Measurements from ENCODE around the gene CFAP90. TPM values are rescaled to one million over a fixed set of nuclear protein-coding genes. Genes with fewer than 3 reads are reported as not detected.

Gene CFAP90
- total and polyA plus RNA-seq, 9 donors, result 0.15 to 0.43 (median 0.31) TPM

DNA sequence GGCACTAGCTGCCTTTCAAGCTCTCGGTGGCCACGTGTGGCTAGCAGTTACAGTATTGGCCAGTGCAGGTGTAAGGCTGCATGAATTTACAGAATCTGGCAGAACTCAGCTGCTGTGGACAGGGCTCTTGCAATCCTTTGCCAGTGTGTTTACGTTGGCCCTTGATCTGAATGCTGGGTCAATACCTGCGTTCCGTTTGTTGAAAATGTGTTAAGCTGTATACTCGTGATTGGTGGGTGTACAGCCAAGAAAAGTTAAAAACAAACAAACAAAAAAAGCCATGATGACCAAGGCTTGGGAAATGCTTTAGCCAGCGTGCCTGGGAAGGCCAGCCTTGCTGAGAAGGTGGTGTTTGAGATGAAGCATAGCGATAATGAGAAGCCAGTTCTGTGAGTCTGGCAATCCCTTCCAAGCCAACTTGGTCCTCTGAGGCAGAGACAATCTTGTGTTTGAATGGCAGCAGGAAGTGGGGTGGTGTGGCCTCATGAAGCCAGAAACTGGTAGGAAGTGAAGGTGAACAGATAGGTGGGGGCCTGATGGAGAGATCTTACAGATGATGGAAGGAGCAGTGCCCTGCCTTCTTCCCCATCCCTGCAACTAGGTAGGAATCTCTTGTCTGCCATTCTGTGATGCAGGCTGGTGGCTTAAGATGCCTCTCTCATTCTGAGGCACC lies 820 bp upstream of the CFAP90 start:
- peaks cover 19% of the 10 kb centered on the region for H3K27me3 ChIP-seq (ENCODE audit: control insufficient read depth, insufficient read depth, low read length)

DNA sequence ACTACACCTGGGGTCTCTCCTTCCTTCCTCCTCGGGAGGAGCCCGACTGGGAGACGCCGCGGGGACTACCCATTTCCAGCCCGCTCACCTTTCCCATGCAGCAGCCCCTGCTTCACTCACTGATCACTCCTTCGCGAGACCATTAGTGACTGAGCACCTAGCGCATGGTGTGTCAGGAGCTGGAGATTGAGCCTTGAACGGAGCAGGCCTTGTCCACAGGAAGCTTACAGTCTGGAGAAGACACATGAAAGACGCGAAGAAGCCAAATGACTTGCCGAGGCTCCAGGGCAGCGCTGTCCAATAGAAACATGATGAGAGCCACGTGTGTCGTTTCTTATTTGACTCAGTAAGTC lies 283 bp upstream of the CFAP90 start:
- H3K9me3 ChIP-seq (replicated peaks; ENCODE audit: control insufficient read depth, low read depth, low read length), result no peaks in the 10 kb centered on the region
- H3K27me3 ChIP-seq (ENCODE audit: control insufficient read depth, insufficient read depth, low read length), result peaks cover 21% of the 10 kb centered on the region
- H3K4me3 ChIP-seq (ENCODE audit: low read length), result peak overlapping the region; percentile 37
- peaks cover 15% of the 10 kb centered on the region for H3K4me1 ChIP-seq (ENCODE audit: control insufficient read depth, insufficient read depth, low read length)
- 53% methylated on average over 10 of the region's 16 CpGs for WGBS (ENCODE audit: insufficient coverage)
- no peak overlapping the region for H3K27ac ChIP-seq (ENCODE audit: low read length)
- no peaks in the 10 kb centered on the region for H3K36me3 ChIP-seq (ENCODE audit: control insufficient read depth, insufficient read depth, low read length)
- no peak for DNase-seq

More for the DNA sequence above, 820 bp upstream of the CFAP90 start:
- no peak for DNase-seq
- Histone ChIP-seq H3K27ac (ENCODE audit: low read length) (no peak overlapping the region), H3K4me1 (ENCODE audit: control insufficient read depth, insufficient read depth, low read length) (peaks cover 15% of the 10 kb centered on the region), H3K4me3 (ENCODE audit: low read length) (no peak overlapping the region), H3K9me3 (replicated peaks; ENCODE audit: control insufficient read depth, low read depth, low read length) (no peaks in the 10 kb centered on the region), H3K36me3 (ENCODE audit: control insufficient read depth, insufficient read depth, low read length) (no peaks in the 10 kb centered on the region)
- WGBS (ENCODE audit: insufficient coverage), result 77% methylated on average over 7 of the region's 8 CpGs

DNA sequence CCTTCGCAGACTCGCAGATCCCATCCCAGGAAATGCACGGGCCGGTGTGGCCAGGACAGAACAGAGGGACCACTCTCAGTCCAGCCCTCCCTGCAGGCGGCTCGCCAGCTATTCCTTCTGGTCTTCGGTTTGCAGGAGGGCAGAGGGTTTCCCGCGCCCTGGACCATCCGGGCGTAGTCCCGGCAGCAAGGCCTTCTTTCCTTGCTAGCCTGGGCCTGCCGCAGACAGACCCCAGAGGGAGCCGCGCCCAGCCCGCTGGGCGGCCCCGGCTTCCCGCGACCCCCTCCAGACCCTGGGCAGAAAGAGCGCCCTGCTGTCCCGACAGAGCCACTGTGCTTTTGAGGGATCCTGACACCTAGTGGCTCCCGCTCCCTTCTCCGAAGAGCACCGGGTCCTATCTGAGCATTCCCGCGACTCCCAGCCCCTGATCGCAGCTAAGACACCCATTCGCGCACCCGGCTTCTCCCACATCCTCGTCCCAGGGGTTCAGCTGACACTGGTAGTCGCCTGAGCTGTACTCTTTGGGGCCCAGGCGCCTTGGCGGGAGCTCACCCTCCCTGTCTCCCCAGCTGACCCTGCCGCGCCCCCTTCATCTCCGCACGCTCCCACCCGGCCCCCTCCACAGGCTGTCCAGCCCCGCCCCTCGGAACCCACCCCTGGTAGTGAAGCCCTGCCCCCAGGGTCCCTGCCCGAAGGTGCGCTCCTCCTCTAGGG lies 1.1 kb downstream of the CFAP90 start:
- Histone ChIP-seq H3K4me1 (ENCODE audit: control insufficient read depth, insufficient read depth, low read length) (peaks cover 15% of the 10 kb centered on the region), H3K9me3 (replicated peaks; ENCODE audit: control insufficient read depth, low read depth, low read length) (no peaks in the 10 kb centered on the region), H3K27ac (ENCODE audit: low read length) (no peak overlapping the region), H3K36me3 (ENCODE audit: control insufficient read depth, insufficient read depth, low read length) (no peaks in the 10 kb centered on the region), H3K4me3 (ENCODE audit: low read length) (peak overlapping the region; percentile 14), H3K27me3 (ENCODE audit: control insufficient read depth, insufficient read depth, low read length) (peaks cover 22% of the 10 kb centered on the region)
- DNase-seq, result peak; percentile 32
- WGBS (ENCODE audit: insufficient coverage), result 1% methylated on average over 39 of the region's 44 CpGs

DNA sequence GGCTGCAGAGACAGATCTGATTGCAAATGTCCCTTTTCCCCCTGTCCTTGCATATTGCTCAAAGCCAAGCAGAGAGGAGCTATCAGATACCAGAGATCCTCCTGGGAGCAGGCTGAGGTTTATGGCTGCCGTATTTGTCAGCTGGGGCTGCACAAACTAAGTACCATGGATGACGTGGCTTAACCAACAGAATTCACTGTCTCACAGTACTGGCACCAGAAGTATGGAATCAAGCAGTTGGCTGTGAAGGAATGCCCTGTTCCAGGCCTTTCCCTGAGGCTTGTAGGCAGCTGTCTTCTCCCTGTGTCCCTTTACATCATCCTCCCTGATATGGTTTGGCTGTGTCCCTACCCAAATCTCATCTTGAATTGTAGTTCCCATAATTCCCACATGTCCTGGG lies 2.6 kb downstream of the CFAP90 start:
- DNase-seq, result no peak
- Histone ChIP-seq H3K4me3 (ENCODE audit: low read length) (no peak overlapping the region), H3K4me1 (ENCODE audit: control insufficient read depth, insufficient read depth, low read length) (peaks cover 15% of the 10 kb centered on the region), H3K27ac (ENCODE audit: low read length) (no peak overlapping the region), H3K36me3 (ENCODE audit: control insufficient read depth, insufficient read depth, low read length) (no peaks in the 10 kb centered on the region), H3K9me3 (replicated peaks; ENCODE audit: control insufficient read depth, low read depth, low read length) (no peaks in the 10 kb centered on the region), H3K27me3 (ENCODE audit: control insufficient read depth, insufficient read depth, low read length) (peaks cover 22% of the 10 kb centered on the region)
- 31% methylated on average over 2 of the region's 2 CpGs for WGBS (ENCODE audit: insufficient coverage)

DNA sequence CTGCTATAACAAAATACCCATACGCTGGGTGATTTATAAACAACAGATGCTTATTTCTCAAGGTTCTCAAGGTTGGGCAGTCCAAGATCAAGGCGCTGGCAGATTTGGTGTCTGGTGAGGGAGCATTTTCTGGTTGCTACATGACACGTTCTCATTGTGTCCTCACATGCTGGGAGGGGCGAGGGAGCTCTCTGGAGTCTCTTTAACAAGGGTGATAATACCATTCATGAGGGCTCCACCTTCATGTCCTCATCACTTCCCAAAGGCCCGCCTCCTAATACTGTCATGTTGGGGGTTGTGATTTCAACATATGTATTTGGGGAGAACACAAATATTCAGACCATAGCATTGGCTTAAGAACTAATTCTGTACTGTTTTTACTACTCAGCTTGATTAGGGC lies 4.6 kb downstream of the CFAP90 start:
- H3K27me3 ChIP-seq (ENCODE audit: control insufficient read depth, insufficient read depth, low read length), result peaks cover 18% of the 10 kb centered on the region

DNA sequence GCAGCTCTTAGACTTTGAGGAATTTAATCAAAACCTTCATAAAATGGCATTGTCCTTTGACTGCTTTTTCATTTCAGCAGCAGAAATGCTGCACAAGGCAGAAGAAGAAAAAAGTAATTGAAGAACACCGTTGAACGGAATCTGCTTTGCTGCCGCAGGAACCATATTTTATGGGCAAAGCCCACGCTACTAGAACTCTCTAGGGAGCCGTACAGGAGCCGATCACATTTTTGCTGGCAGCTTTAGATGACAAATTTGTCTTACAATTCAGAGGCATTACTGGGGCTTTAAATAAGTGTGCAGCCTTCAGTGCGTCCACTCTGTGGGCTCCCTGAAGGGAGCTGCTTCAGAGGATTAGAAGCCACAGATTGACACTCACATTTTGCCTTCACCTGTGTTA lies 5.4 kb downstream of the CFAP90 start:
- Histone ChIP-seq H3K4me3 (ENCODE audit: low read length) (no peak overlapping the region), H3K4me1 (ENCODE audit: control insufficient read depth, insufficient read depth, low read length) (peaks cover 9% of the 10 kb centered on the region), H3K36me3 (ENCODE audit: control insufficient read depth, insufficient read depth, low read length) (no peaks in the 10 kb centered on the region), H3K27me3 (ENCODE audit: control insufficient read depth, insufficient read depth, low read length) (peaks cover 14% of the 10 kb centered on the region), H3K27ac (ENCODE audit: low read length) (no peak overlapping the region), H3K9me3 (replicated peaks; ENCODE audit: control insufficient read depth, low read depth, low read length) (no peaks in the 10 kb centered on the region)
- no peak for DNase-seq
- WGBS (ENCODE audit: insufficient coverage), result 22% methylated on average over 4 of the region's 7 CpGs

More for the DNA sequence above, 4.6 kb downstream of the CFAP90 start:
- WGBS (ENCODE audit: insufficient coverage), result no CpG with 5 or more reads among the region's 5 CpGs
- Histone ChIP-seq H3K4me3 (ENCODE audit: low read length) (no peak overlapping the region), H3K9me3 (replicated peaks; ENCODE audit: control insufficient read depth, low read depth, low read length) (no peaks in the 10 kb centered on the region), H3K27ac (ENCODE audit: low read length) (no peak overlapping the region), H3K36me3 (ENCODE audit: control insufficient read depth, insufficient read depth, low read length) (no peaks in the 10 kb centered on the region), H3K4me1 (ENCODE audit: control insufficient read depth, insufficient read depth, low read length) (peaks cover 13% of the 10 kb centered on the region)
- DNase-seq, result no peak

DNA sequence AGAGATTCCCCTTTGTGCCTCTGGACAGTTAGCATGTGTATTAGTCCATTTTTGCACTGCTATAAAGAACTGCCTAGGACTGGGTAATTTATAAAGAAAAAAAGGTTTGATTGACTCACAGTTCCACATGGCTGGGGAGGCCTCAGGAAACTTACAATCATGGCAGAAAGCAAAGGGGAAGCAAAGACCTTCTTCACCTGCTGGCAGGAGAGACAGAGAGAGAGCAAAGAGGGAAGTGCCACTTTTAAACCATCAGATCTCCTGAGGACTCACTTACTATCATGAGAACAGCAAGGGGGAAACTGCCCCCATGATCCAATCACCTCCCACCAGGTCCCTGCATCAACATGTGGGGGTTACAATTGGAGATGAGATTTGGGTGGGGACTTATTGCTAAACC lies 6.0 kb downstream of the CFAP90 start:
- H3K27ac ChIP-seq (ENCODE audit: low read length), result no peak overlapping the region
- no peak overlapping the region for H3K4me3 ChIP-seq (ENCODE audit: low read length)
- H3K36me3 ChIP-seq (ENCODE audit: control insufficient read depth, insufficient read depth, low read length), result no peaks in the 10 kb centered on the region
- H3K4me1 ChIP-seq (ENCODE audit: control insufficient read depth, insufficient read depth, low read length), result peaks cover 5% of the 10 kb centered on the region
- peaks cover 13% of the 10 kb centered on the region for H3K27me3 ChIP-seq (ENCODE audit: control insufficient read depth, insufficient read depth, low read length)
- no peak for DNase-seq
- no peaks in the 10 kb centered on the region for H3K9me3 ChIP-seq (replicated peaks; ENCODE audit: control insufficient read depth, low read depth, low read length)

DNA sequence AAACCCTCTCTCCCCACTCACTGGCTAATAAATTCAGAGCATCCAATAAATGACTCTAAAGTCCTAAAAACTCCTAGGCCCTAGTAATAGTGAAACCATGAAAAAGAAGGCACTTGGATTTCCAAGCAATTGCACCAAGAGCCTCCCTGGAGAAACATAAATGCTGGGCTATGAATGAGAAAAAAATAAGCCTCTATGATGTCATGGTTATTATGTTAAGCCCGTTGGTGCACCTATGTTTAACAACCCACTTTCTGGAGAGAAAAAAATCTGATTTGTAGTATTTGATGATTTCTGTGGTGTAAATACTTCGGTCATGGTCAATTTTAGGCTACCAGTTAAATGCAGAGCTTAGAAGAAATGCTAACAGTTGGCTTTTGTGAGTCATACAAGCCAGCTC lies 8.4 kb downstream of the CFAP90 start:
- DNase-seq, result no peak
- no CpG with 5 or more reads among the region's 2 CpGs for WGBS (ENCODE audit: insufficient coverage)

DNA sequence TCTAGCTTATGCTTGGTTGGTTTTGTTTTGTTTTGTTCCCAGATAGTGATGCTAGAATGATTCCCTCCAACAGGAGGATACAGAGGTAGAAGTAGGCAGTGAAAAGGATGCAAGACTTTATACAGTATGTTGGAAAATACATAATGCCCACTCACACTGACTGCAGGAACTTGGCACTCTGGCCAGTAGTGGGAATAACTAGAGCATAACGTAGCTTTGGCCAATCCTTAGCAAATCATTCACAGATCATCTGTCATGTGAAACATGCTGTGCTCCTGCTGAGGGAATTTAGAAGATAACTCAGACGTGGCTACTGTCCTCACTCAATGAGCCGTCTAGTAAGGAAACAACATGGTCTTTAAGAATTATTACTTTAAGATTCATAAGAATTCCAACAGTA lies 13.5 kb downstream of the CFAP90 start:
- H3K27me3 ChIP-seq (ENCODE audit: control insufficient read depth, insufficient read depth, low read length), result no peaks in the 10 kb centered on the region
- no peaks in the 10 kb centered on the region for H3K36me3 ChIP-seq (ENCODE audit: control insufficient read depth, insufficient read depth, low read length)
- WGBS (ENCODE audit: insufficient coverage), result no CpG with 5 or more reads among the region's 3 CpGs
- H3K4me1 ChIP-seq (ENCODE audit: control insufficient read depth, insufficient read depth, low read length), result no peaks in the 10 kb centered on the region
- H3K9me3 ChIP-seq (replicated peaks; ENCODE audit: control insufficient read depth, low read depth, low read length), result no peaks in the 10 kb centered on the region
- no peak overlapping the region for H3K4me3 ChIP-seq (ENCODE audit: low read length)
- no peak overlapping the region for H3K27ac ChIP-seq (ENCODE audit: low read length)
- DNase-seq, result no peak

More for the DNA sequence above, 8.4 kb downstream of the CFAP90 start:
- Histone ChIP-seq H3K4me3 (ENCODE audit: low read length) (no peak overlapping the region), H3K9me3 (replicated peaks; ENCODE audit: control insufficient read depth, low read depth, low read length) (no peaks in the 10 kb centered on the region), H3K27ac (ENCODE audit: low read length) (no peak overlapping the region), H3K36me3 (ENCODE audit: control insufficient read depth, insufficient read depth, low read length) (no peaks in the 10 kb centered on the region), H3K27me3 (ENCODE audit: control insufficient read depth, insufficient read depth, low read length) (peaks cover 3% of the 10 kb centered on the region), H3K4me1 (ENCODE audit: control insufficient read depth, insufficient read depth, low read length) (no peaks in the 10 kb centered on the region)

DNA sequence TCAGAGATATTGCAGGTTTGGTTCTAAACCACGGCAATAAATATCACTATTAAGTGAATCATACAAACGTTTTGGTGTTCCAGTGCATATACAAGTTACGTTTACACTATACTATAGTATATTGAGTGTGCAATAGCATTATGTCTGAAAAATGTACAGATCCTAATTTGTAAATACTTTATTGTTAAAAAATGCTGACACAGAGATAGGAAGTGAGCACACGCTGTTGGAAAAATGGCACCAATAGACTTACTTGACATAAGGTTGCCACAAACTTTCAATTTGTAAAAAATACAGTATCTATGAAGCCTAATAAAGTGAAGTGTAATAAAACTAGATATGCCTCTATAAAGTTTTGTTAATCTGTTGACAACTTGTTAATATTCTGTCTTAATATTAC lies 16.0 kb downstream of the CFAP90 start:
- H3K4me1 ChIP-seq (ENCODE audit: control insufficient read depth, insufficient read depth, low read length), result no peaks in the 10 kb centered on the region
- no peak for DNase-seq
- no peaks in the 10 kb centered on the region for H3K36me3 ChIP-seq (ENCODE audit: control insufficient read depth, insufficient read depth, low read length)
- no CpG with 5 or more reads among the region's 4 CpGs for WGBS (ENCODE audit: insufficient coverage)
- H3K27ac ChIP-seq (ENCODE audit: low read length), result no peak overlapping the region
- H3K27me3 ChIP-seq (ENCODE audit: control insufficient read depth, insufficient read depth, low read length), result no peaks in the 10 kb centered on the region
- H3K4me3 ChIP-seq (ENCODE audit: low read length), result no peak overlapping the region
- H3K9me3 ChIP-seq (replicated peaks; ENCODE audit: control insufficient read depth, low read depth, low read length), result no peaks in the 10 kb centered on the region
